IMR-90 (cell line): ENCODE measurements around the gene MAP4K1. TPM values are rescaled to one million over a fixed set of nuclear protein-coding genes. Genes with fewer than 3 reads are reported as not detected.

Experiments used
- ATAC-seq: fragments of 200-7000 bp; cut with Tn5 transposase; 2 replicates; pipeline ENCODE4 v1.9.1; 2020; ENCODE audit warnings: low read depth, mild to moderate bottlenecking, moderate library complexity
- BruUV-seq: library from RNA; stranded (reverse); fragments of 400-500 nt; replicated peaks from 2 replicates; lab custom pipeline; 2021; lab: Mats Ljungman, UMichigan
- CTCF ChIA-PET: fragments of 300-600 bp; formaldehyde crosslinking; extraction: SDS; loops from one replicate; lab custom pipeline; 2021; ENCODE audit warnings: antibody characterized with exemption; lab: Yijun Ruan, JAX
- POLR2A ChIA-PET: fragments of 300-600 bp; sonication (Branson Sonifier 250); formaldehyde crosslinking; loops from one replicate; lab custom pipeline; 2022; ENCODE audit warnings: antibody characterized with exemption; ENCODE audit not compliant: unreplicated experiment; lab: Charles Lee
- DNase-seq: peaks from one replicate; pipeline ENCODE4 v3.0.0; 2013
- H2AFZ ChIP-seq: replicated peaks from 2 replicates; pipeline ENCODE3; 2013; ENCODE audit warnings: low read length, mild to moderate bottlenecking; ENCODE audit not compliant: poor library complexity
- H2AK5ac ChIP-seq: 2 replicates; pipeline ENCODE4 v1.6.1; 2013; ENCODE audit warnings: low read depth, low read length, inconsistent platforms
- H2AK9ac ChIP-seq: replicated peaks from 2 replicates; pipeline ENCODE3; 2013; ENCODE audit warnings: mild to moderate bottlenecking, low read depth, low read length, moderate library complexity; ENCODE audit not compliant: poor library complexity
- H2BK120ac ChIP-seq: 2 replicates; pipeline ENCODE4 v1.6.1; 2013; ENCODE audit warnings: low read depth, low read length, inconsistent platforms
- H2BK15ac ChIP-seq: 3 replicates; pipeline ENCODE4 v1.6.1; 2013; ENCODE audit warnings: low read depth, low read length, inconsistent platforms
- H2BK20ac ChIP-seq: 2 replicates; pipeline ENCODE4 v1.6.1; 2013; ENCODE audit warnings: low read depth, mild to moderate bottlenecking, inconsistent platforms, low read length, moderate library complexity
- H2BK5ac ChIP-seq: 2 replicates; pipeline ENCODE4 v1.6.1; 2013; ENCODE audit warnings: mild to moderate bottlenecking, low read depth, low read length, inconsistent platforms; ENCODE audit not compliant: poor library complexity, severe bottlenecking
- H3K14ac ChIP-seq: replicated peaks from 2 replicates; pipeline ENCODE4 v1.6.1; 2013; ENCODE audit warnings: low read depth, low read length, inconsistent platforms
- H3K18ac ChIP-seq: 2 replicates; pipeline ENCODE4 v1.6.1; 2013; ENCODE audit warnings: low read depth, low read length, control low read depth
- H3K23ac ChIP-seq: 2 replicates; pipeline ENCODE4 v1.6.1; 2013; ENCODE audit warnings: low read depth, low read length, inconsistent platforms
- H3K27ac ChIP-seq: 2 replicates; pipeline ENCODE4 v1.5.1; 2013; ENCODE audit warnings: mild to moderate bottlenecking, control low read depth, low read length; ENCODE audit not compliant: insufficient read depth
- H3K27me3 ChIP-seq: 2 replicates; pipeline ENCODE4 v1.6.1; 2013; ENCODE audit warnings: low read length; ENCODE audit not compliant: control insufficient read depth, insufficient read depth
- H3K36me3 ChIP-seq: 2 replicates; pipeline ENCODE4 v1.6.1; 2013; ENCODE audit warnings: low read length, mixed read lengths; ENCODE audit not compliant: control insufficient read depth, insufficient read depth
- H3K4ac ChIP-seq: 2 replicates; pipeline ENCODE4 v1.6.1; 2013; ENCODE audit warnings: low read depth, low read length, inconsistent platforms
- H3K4me1 ChIP-seq: 2 replicates; pipeline ENCODE4 v1.6.1; 2013; ENCODE audit warnings: low read length, mixed read lengths; ENCODE audit not compliant: control insufficient read depth, insufficient read depth
- H3K4me2 ChIP-seq: 2 replicates; pipeline ENCODE4 v1.6.1; 2013; ENCODE audit warnings: low read depth, mild to moderate bottlenecking, control low read depth, low read length, moderate library complexity
- H3K4me3 ChIP-seq: 2 replicates; pipeline ENCODE4 v1.5.1; 2013; ENCODE audit warnings: low read depth, mild to moderate bottlenecking, control low read depth, low read length, moderate library complexity; ENCODE audit not compliant: insufficient read depth
- H3K56ac ChIP-seq: 2 replicates; pipeline ENCODE4 v1.6.1; 2013; ENCODE audit warnings: low read length, inconsistent platforms; ENCODE audit not compliant: insufficient read depth; ENCODE audit errors: extremely low read depth
- H3K79me1 ChIP-seq, 2 experiments: 2 replicates each; pipeline ENCODE4 v1.6.1; 2013; ENCODE audit warnings: low read length in 2 of 2, inconsistent platforms in 1 of 2, low read depth in 1 of 2
- H3K9ac ChIP-seq: 2 replicates; pipeline ENCODE4 v1.6.1; 2013; ENCODE audit warnings: low read depth, low read length, control low read depth
- H3K9me1 ChIP-seq: 2 replicates; pipeline ENCODE4 v1.6.1; 2013; ENCODE audit warnings: low read length, inconsistent platforms; ENCODE audit not compliant: insufficient read depth
- H3K9me3 ChIP-seq: 2 replicates; pipeline ENCODE4 v1.6.1; 2013; ENCODE audit warnings: low read length; ENCODE audit not compliant: control insufficient read depth, insufficient read depth
- H4K20me1 ChIP-seq: 2 replicates; pipeline ENCODE4 v1.6.1; 2013; ENCODE audit warnings: low read length, inconsistent platforms; ENCODE audit not compliant: insufficient read depth
- H4K5ac ChIP-seq: 2 replicates; pipeline ENCODE4 v1.6.1; 2013; ENCODE audit warnings: mild to moderate bottlenecking, low read depth, low read length, control low read depth
- H4K8ac ChIP-seq, 2 experiments: 2 replicates each; pipeline ENCODE4 v1.6.1; 2013; ENCODE audit warnings: low read depth in 2 of 2, low read length in 2 of 2, control low read depth in 1 of 2, inconsistent platforms in 1 of 2
- H4K91ac ChIP-seq: 2 replicates; pipeline ENCODE4 v1.6.1; 2013; ENCODE audit warnings: low read depth, low read length, inconsistent platforms; ENCODE audit not compliant: insufficient read depth
- RAD21 ChIP-seq: IDR thresholded peaks from 2 replicates; pipeline ENCODE4 v1.6.1; 2012; ENCODE audit warnings: low read length, improper control_type of control experiment
- WGBS, 2 experiments: methylation state at CpG; one replicate each; pipeline versions ENCODE4 v1.1.5 to v1.1.7; 2013; ENCODE audit warnings: missing lambda C conversion rate in 2 of 2; ENCODE audit not compliant: insufficient read length in 1 of 2; ENCODE audit errors: extremely low coverage in 2 of 2; 5-methylcytosine and 5-hydroxymethylcytosine counted together
- dilution Hi-C: fragments of 300-500 bp; cut with HindIII; formaldehyde crosslinking; loops from one replicate; pipeline ENCODE4 v1.14.3; 2018; ENCODE audit warnings: low sequenced_read_pairs; ENCODE audit not compliant: unreplicated experiment
- in situ Hi-C: fragments of 300-500 bp; cut with MboI; formaldehyde crosslinking; loops from 3 replicates; pipeline ENCODE4 v1.14.3; 2019; ENCODE audit warnings: low sequenced_read_pairs, inconsistent platforms, mixed read lengths
- intact Hi-C: fragments of 100-400 bp; cut with micrococcal nuclease; formaldehyde crosslinking; loops from 2 replicates; pipeline ENCODE4 v1.10.0; 2022
- polyA plus RNA-seq, 3 experiments: library from polyadenylated mRNA; depleted of rRNA; stranded (reverse); fragments of >200 nt; gene quantifications; 2 replicates each; pipeline ENCODE4 v1.2.3, GENCODE V29; 2012; ENCODE audit warnings: low replicate concordance in 1 of 3
- total RNA-seq: library from RNA; depleted of rRNA; stranded (reverse); fragments of >200 nt; gene quantifications from 2 replicates; pipeline ENCODE4 v1.2.3, GENCODE V29; 2012; rRNA removed

MAP4K1 gene
- total and polyA plus RNA-seq, 2 of the 4 experiments (the other 2 are of a cell fraction), result 0.22 TPM; not detected in 1

- intact Hi-C loops, result no loop called here
- dilution Hi-C loops, result no loop called here
- Histone ChIP-seq H3K18ac (no peak overlapping the region), H2BK20ac (no peak overlapping the region), H3K9me3 (peaks cover 14% of the 10 kb centered on the region), H3K27me3 (no peaks in the 10 kb centered on the region; the same call in none of the 2 replicates), H2BK15ac (no peak overlapping the region), H4K5ac (no peak overlapping the region), H2BK5ac (no peak overlapping the region), H3K4ac (no peak overlapping the region), H3K27ac (no peak overlapping the region), H3K9ac (no peak overlapping the region), H2AFZ (no peak overlapping the region), H4K20me1 (no peaks in the 10 kb centered on the region), H3K56ac (no peak overlapping the region), H3K4me1 (no peaks in the 10 kb centered on the region), H3K4me2 (no peak overlapping the region), H4K91ac (no peak overlapping the region), H3K4me3 (no peak overlapping the region), H3K23ac (no peak overlapping the region), H2AK9ac (no peak overlapping the region), H3K79me1 (no peaks in the 10 kb centered on the region), H3K14ac (no peak overlapping the region), H2BK120ac (no peak overlapping the region), H4K8ac (no peak overlapping the region), H3K9me1 (no peaks in the 10 kb centered on the region), H3K36me3 (no peaks in the 10 kb centered on the region), H2AK5ac (no peak overlapping the region)
- WGBS, 2 experiments, result 29% methylated on average over 1 of the region's 3 CpGs; no CpG with 5 or more reads in 1 of the 2 experiments
- BruUV-seq, result no TSS peak
- in situ Hi-C loops, result no loop called here
- no peak for DNase-seq
- no peak for ATAC-seq
- ChIA-PET POLR2A (no interaction called here), CTCF (no interaction called here)
- TF ChIP-seq RAD21, result no peak
Measured at GRCh38 chr19:38538386-38538785, 79.4 kb downstream of the MAP4K1 start.

Other genes starting within 250 kb of the MAP4K1 start
- 502 and 644 TPM in 2 replicates for gene PSMD8, start 243.4 kb downstream of the MAP4K1 start, total RNA-seq
- gene PSMD8, start 243.4 kb downstream of the MAP4K1 start, polyA plus RNA-seq (2012; rRNA removed), result 475 and 538 TPM in 2 replicates
- under 0.01 TPM in 1 of 2 replicates, not detected in the other for gene GGN, start 229.9 kb downstream of the MAP4K1 start, total RNA-seq
- 0.65 and 0.99 TPM in 2 replicates for gene GGN, start 229.9 kb downstream of the MAP4K1 start, polyA plus RNA-seq (2012; rRNA removed)
- gene SPRED3, start 229.3 kb downstream of the MAP4K1 start, total RNA-seq, result 0.56 and 0.90 TPM in 2 replicates
- 6.3 and 7.9 TPM in 2 replicates for gene SPRED3, start 229.3 kb downstream of the MAP4K1 start, polyA plus RNA-seq (2012; rRNA removed)
- 3.6 and 4.2 TPM in 2 replicates for gene FAM98C, start 214.9 kb downstream of the MAP4K1 start, total RNA-seq
- 17.9 and 20.8 TPM in 2 replicates for gene FAM98C, start 214.9 kb downstream of the MAP4K1 start, polyA plus RNA-seq (2012; rRNA removed)
- gene RASGRP4, start 191.7 kb downstream of the MAP4K1 start, total RNA-seq, result not detected in 2 replicates
- not detected in 2 replicates for gene RASGRP4, start 191.7 kb downstream of the MAP4K1 start, polyA plus RNA-seq (2012; rRNA removed)
- under 0.01 TPM in 1 of 2 replicates, not detected in the other for gene RYR1, start 184.3 kb downstream of the MAP4K1 start, total RNA-seq
- 0.03 TPM in 1 of 2 replicates, not detected in the other for gene RYR1, start 184.3 kb downstream of the MAP4K1 start, polyA plus RNA-seq (2012; rRNA removed)
- 965 and 1,137 TPM in 2 replicates for gene EIF3K, start 1.2 kb upstream of the MAP4K1 start, total RNA-seq
- gene EIF3K, start 1.2 kb upstream of the MAP4K1 start, polyA plus RNA-seq (2012; rRNA removed), result 524 and 575 TPM in 2 replicates
- 614 and 659 TPM in 2 replicates for gene ACTN4, start 29.7 kb upstream of the MAP4K1 start, total RNA-seq
- 497 and 541 TPM in 2 replicates for gene ACTN4, start 29.7 kb upstream of the MAP4K1 start, polyA plus RNA-seq (2012; rRNA removed)
- 0.18 TPM in 1 of 2 replicates, not detected in the other for gene CAPN12, start 126.5 kb upstream of the MAP4K1 start, total RNA-seq
- 0.97 and 0.99 TPM in 2 replicates for gene CAPN12, start 126.5 kb upstream of the MAP4K1 start, polyA plus RNA-seq (2012; rRNA removed)
- not detected in 2 replicates for gene LGALS7, start 155.6 kb upstream of the MAP4K1 start, total RNA-seq
- gene LGALS7, start 155.6 kb upstream of the MAP4K1 start, polyA plus RNA-seq (2012; rRNA removed), result not detected in 2 replicates
- gene LGALS7B, start 171.2 kb upstream of the MAP4K1 start, total RNA-seq, result not detected in 2 replicates
- gene LGALS7B, start 171.2 kb upstream of the MAP4K1 start, polyA plus RNA-seq (2012; rRNA removed), result not detected in 2 replicates
- gene LGALS4, start 195.0 kb upstream of the MAP4K1 start, total RNA-seq, result not detected in 2 replicates
- gene LGALS4, start 195.0 kb upstream of the MAP4K1 start, polyA plus RNA-seq (2012; rRNA removed), result 0.10 and 0.29 TPM in 2 replicates
- gene ECH1, start 213.8 kb upstream of the MAP4K1 start, total RNA-seq, result 15.0 and 15.6 TPM in 2 replicates
- 62.1 and 62.3 TPM in 2 replicates for gene ECH1, start 213.8 kb upstream of the MAP4K1 start, polyA plus RNA-seq (2012; rRNA removed)
- 316 and 429 TPM in 2 replicates for gene HNRNPL, start 232.0 kb upstream of the MAP4K1 start, total RNA-seq
- gene HNRNPL, start 232.0 kb upstream of the MAP4K1 start, polyA plus RNA-seq (2012; rRNA removed), result 277 and 280 TPM in 2 replicates